Upper lobe of left lung (tissue), 6 donors: ENCODE results near the gene MYRF. TPM values are rescaled to one million over a fixed set of nuclear protein-coding genes. Genes with fewer than 3 reads are reported as not detected.

Source experiments
- ATAC-seq, 2 donors: fragments of 200-7000 bp; cut with Tn5 transposase; one replicate each; pipeline ENCODE4 v1.9.1; 2022; ENCODE audit warnings: mild to moderate bottlenecking in 2 of 2, moderate library complexity in 2 of 2; ENCODE audit not compliant: low FRiP score in 2 of 2
- DNase-seq, 2 donors: peaks; one replicate each; pipeline ENCODE4 v3.0.0-alpha.2; 2019 to 2020
- H3K27ac ChIP-seq, 4 donors: fragments of 200-600 bp; sonication (generic); one replicate each; pipeline ENCODE4 v1.5.1; 2016 to 2019
- H3K27me3 ChIP-seq, 4 donors: fragments of 200-600 bp; sonication (generic); one replicate each; pipeline ENCODE4 v1.5.1; 2017 to 2019
- H3K36me3 ChIP-seq, 4 donors: fragments of 200-600 bp; sonication (generic); one replicate each; pipeline ENCODE4 v1.5.1; 2016 to 2019
- H3K4me1 ChIP-seq, 4 donors: fragments of 200-600 bp; sonication (generic); one replicate each; pipeline ENCODE4 v1.5.1; 2018 to 2019
- H3K4me3 ChIP-seq, 4 donors: fragments of 200-600 bp; sonication (generic); one replicate each; pipeline ENCODE4 v1.5.1; 2017 to 2019; ENCODE audit warnings: mild to moderate bottlenecking in 2 of 4, moderate library complexity in 1 of 4
- H3K9me3 ChIP-seq, 4 donors: fragments of 200-600 bp; sonication (generic); one replicate each; pipeline ENCODE4 v1.5.1; 2018 to 2019
- CTCF ChIP-seq, 6 experiments: fragments of 450-650 bp in 4 of 6; fragments of 200-600 bp in 2 of 6; sonication (generic) in 2 of 6; IDR thresholded peaks; one replicate each; pipeline ENCODE4 v1.5.1; 2016 to 2019; ENCODE audit warnings: antibody characterized with exemption in 6 of 6
- EP300 ChIP-seq, 4 donors: sonication (generic); formaldehyde crosslinking; IDR thresholded peaks; one replicate each; pipeline ENCODE4 v1.5.1; 2017; ENCODE audit warnings: antibody characterized with exemption in 4 of 4, control low read depth in 2 of 4
- POLR2A ChIP-seq, 4 donors: fragments of 450-650 bp; IDR thresholded peaks; one replicate each; pipeline ENCODE4 v1.5.1; 2016 to 2017; ENCODE audit warnings: antibody characterized with exemption in 4 of 4, mild to moderate bottlenecking in 2 of 4
- POLR2AphosphoS5 ChIP-seq, 2 donors: sonication (generic); formaldehyde crosslinking; IDR thresholded peaks; one replicate each; pipeline ENCODE4 v1.5.1; 2017; ENCODE audit warnings: antibody characterized with exemption in 2 of 2
- WGBS, 2 donors: methylation state at CpG; one replicate each; pipeline ENCODE4 v1.1.5; 2017 to 2018; 5-methylcytosine and 5-hydroxymethylcytosine counted together
- total RNA-seq, 6 donors: library from RNA; depleted of rRNA in 4 of 6; stranded (reverse); fragments of >200 nt in 4 of 6; gene quantifications; one replicate each; pipeline versions ENCODE4 v1.1.0 to v1.2.1, GENCODE V29; 2016 to 2021
- donor health status: DM: no; HTN: no; CAD: no; lungs with moderate emphysema.
- donor health status: DM: no; HTN: yes; CAD: no; lungs with severe emphysema.

The MYRF gene
- total RNA-seq, 6 donors from 2014 or later = 32.5 to 147 (median 50.7) TPM

GRCh38 chr11:61731952-61732675 is 20.3 kb upstream of the MYRF start:
- no peak overlapping the region for H3K4me3 ChIP-seq
- H3K4me1 ChIP-seq = peaks cover 0 to 6% (median 4%) of the 10 kb centered on the region in 4 donors
- DNase-seq = peak in 1 of 2 donors; percentile 59
- no peak for ATAC-seq
- H3K27ac ChIP-seq = peak overlapping the region in 2 of 4 donors; percentile 5 to 6
- H3K9me3 ChIP-seq = no peaks in the 10 kb centered on the region
- no peak for TF ChIP-seq EP300 (IDR thresholded peaks at IDR 0.05)
- no peak for TF ChIP-seq POLR2AphosphoS5 (IDR thresholded peaks at IDR 0.05)
- TF ChIP-seq POLR2A (IDR thresholded peaks at IDR 0.05) = no peak
- TF ChIP-seq CTCF (IDR thresholded peaks at IDR 0.05) = no peak
- 72 to 81% methylated on average over 5 to 8 of the region's 8 CpGs for WGBS, 2 donors
- H3K36me3 ChIP-seq = peaks cover 0 to 21% (median 4%) of the 10 kb centered on the region in 4 donors
- H3K27me3 ChIP-seq = no peaks in the 10 kb centered on the region

GRCh38 chr11:61732705-61733104 is 19.7 kb upstream of the MYRF start:
- WGBS, 2 donors = 55 to 86% methylated on average over 4 to 6 of the region's 6 CpGs
- H3K9me3 ChIP-seq = no peaks in the 10 kb centered on the region
- DNase-seq = peak in 1 of 2 donors; percentile 70
- H3K4me3 ChIP-seq = no peak overlapping the region
- TF ChIP-seq POLR2A (IDR thresholded peaks at IDR 0.05) = no peak
- TF ChIP-seq CTCF (IDR thresholded peaks at IDR 0.05) = no peak
- no peak for TF ChIP-seq POLR2AphosphoS5 (IDR thresholded peaks at IDR 0.05)
- no peak for TF ChIP-seq EP300 (IDR thresholded peaks at IDR 0.05)
- H3K4me1 ChIP-seq = peaks cover 0 to 6% (median 4%) of the 10 kb centered on the region in 4 donors
- peak overlapping the region in 1 of 4 donors; percentile 5 for H3K27ac ChIP-seq
- H3K36me3 ChIP-seq = peaks cover 0 to 26% (median 4%) of the 10 kb centered on the region in 4 donors
- no peaks in the 10 kb centered on the region for H3K27me3 ChIP-seq
- ATAC-seq = peak in 1 of 2 donors; percentile 52

GRCh38 chr11:61733120-61733978 is 19.1 kb upstream of the MYRF start:
- TF ChIP-seq POLR2AphosphoS5 (IDR thresholded peaks at IDR 0.05) = peak in 1 of 2 donors; percentile 10
- TF ChIP-seq CTCF (IDR thresholded peaks at IDR 0.05) = peak; percentile 97 to 98 (median 98)
- TF ChIP-seq EP300 (IDR thresholded peaks at IDR 0.05) = no peak
- 24 to 36% methylated on average over 6 to 13 of the region's 13 CpGs for WGBS, 2 donors
- peaks cover 0 to 32% (median 4%) of the 10 kb centered on the region in 4 donors for H3K36me3 ChIP-seq
- DNase-seq (peak; percentile 91 to 94), ATAC-seq (peak; percentile 83 to 89)
- peaks cover 0 to 6% (median 4%) of the 10 kb centered on the region in 4 donors for H3K4me1 ChIP-seq
- no peaks in the 10 kb centered on the region for H3K9me3 ChIP-seq
- no peak overlapping the region for H3K4me3 ChIP-seq
- H3K27me3 ChIP-seq = no peaks in the 10 kb centered on the region
- no peak overlapping the region for H3K27ac ChIP-seq

GRCh38 chr11:61734767-61735166 is 17.7 kb upstream of the MYRF start:
- DNase-seq = peak in 1 of 2 donors; percentile 83
- Histone ChIP-seq H3K36me3 (peaks cover 0 to 37% (median 4%) of the 10 kb centered on the region in 4 donors), H3K27ac (no peak overlapping the region), H3K9me3 (no peaks in the 10 kb centered on the region), H3K4me3 (no peak overlapping the region), H3K4me1 (peaks cover 0 to 6% (median 4%) of the 10 kb centered on the region in 4 donors), H3K27me3 (no peaks in the 10 kb centered on the region)
- no peak for ATAC-seq
- 89 to 93% methylated on average over 7 to 14 of the region's 14 CpGs for WGBS, 2 donors
- TF ChIP-seq CTCF (IDR thresholded peaks at IDR 0.05) (no peak), EP300 (IDR thresholded peaks at IDR 0.05) (no peak), POLR2AphosphoS5 (IDR thresholded peaks at IDR 0.05) (no peak), POLR2A (IDR thresholded peaks at IDR 0.05) (no peak)
